ENCODE measurements around the gene MEIKIN. TPM values are rescaled to one million over a fixed set of nuclear protein-coding genes. Genes with fewer than 3 reads are reported as not detected.

Gene MEIKIN
- total RNA-seq, 5 donors from 2014 or later (not counting 1 experiment from before 2014, with no cell fraction given) = 0.22 to 1.6 (median 0.73) TPM; not detected in 1

GRCh38 chr5:131981516-131981915 lies 36.1 kb upstream of the MEIKIN start:
- Histone ChIP-seq H3K4me1 (ENCODE audit: control insufficient read depth in 1 of 2, extremely low read depth in 1 of 2, insufficient read depth in 2 of 2, low read length in 2 of 2) (peaks cover 4 to 16% of the 10 kb centered on the region in 2 experiments), H3K27me3 (replicated peaks in 1 of 2; ENCODE audit: control insufficient read depth in 2 of 2, extremely low read depth in 1 of 2, insufficient read depth in 2 of 2, low read length in 1 of 2) (no peaks in the 10 kb centered on the region), H3K27ac (ENCODE audit: low read length) (no peak overlapping the region), H3K9me3 (no peaks in the 10 kb centered on the region), H3K36me3 (ENCODE audit: control insufficient read depth in 2 of 2, extremely low read depth in 1 of 2, insufficient read depth in 1 of 2, low read length in 1 of 2) (no peaks in the 10 kb centered on the region), H3K4me3 (ENCODE audit: control insufficient read depth in 1 of 2, extremely low read depth in 1 of 2, low read length in 1 of 2) (no peak overlapping the region)
- H3K27me3 Mint-ChIP-seq = no peaks in the 10 kb centered on the region
- CTCF ChIA-PET = no interaction called here
- ATAC-seq (replicated peaks in 1 of 4) (no peak), DNase-seq (no peak)
- H3K27ac Mint-ChIP-seq = no peak overlapping the region
- 100% methylated on average over 1 of the region's 4 CpGs for WGBS (ENCODE audit: insufficient coverage)
- no peaks in the 10 kb centered on the region for H3K9me3 Mint-ChIP-seq
- POLR2A ChIA-PET = no interaction called here
- no peak overlapping the region for H3K4me3 Mint-ChIP-seq
- peaks cover 18 to 37% (median 36%) of the 10 kb centered on the region in 3 donors for H3K4me1 Mint-ChIP-seq
- H3K36me3 Mint-ChIP-seq = no peaks in the 10 kb centered on the region

DNA sequence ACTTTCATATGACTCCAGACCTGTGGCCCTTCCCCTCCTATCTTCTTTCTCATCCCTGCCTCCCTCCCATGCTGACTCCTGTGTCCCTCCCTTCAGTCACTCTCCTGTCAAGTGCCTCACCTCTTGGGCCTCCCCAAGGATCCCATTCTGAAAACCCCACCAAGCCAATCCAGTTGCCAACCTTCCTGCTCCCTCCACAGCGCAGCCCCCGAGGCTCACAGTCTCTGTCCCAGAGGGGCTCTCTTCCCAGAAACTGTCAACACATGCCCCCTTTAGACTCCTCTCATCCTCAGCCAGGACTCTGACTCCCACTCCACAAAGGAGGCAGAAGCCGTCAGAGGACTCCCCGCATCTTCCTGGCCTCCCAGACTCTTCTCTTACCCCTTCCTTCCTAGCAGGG lies 35.2 kb upstream of the MEIKIN start:
- WGBS (ENCODE audit: insufficient coverage) = 69% methylated on average over 4 of the region's 4 CpGs
- ChIA-PET POLR2A (no interaction called here), CTCF (interaction anchor here in 1 of 2 donors (0.6 kb wide), 1 partner anchor 568 kb away, joined by 3 read pairs; no protein-coding TSS in a partner anchor)
- H3K4me1 ChIP-seq (ENCODE audit: control insufficient read depth in 1 of 2, extremely low read depth in 1 of 2, insufficient read depth in 2 of 2, low read length in 2 of 2) = peaks cover 9 to 21% of the 10 kb centered on the region in 2 experiments
- H3K36me3 Mint-ChIP-seq = no peaks in the 10 kb centered on the region
- no peaks in the 10 kb centered on the region for H3K27me3 Mint-ChIP-seq
- no peak overlapping the region for H3K27ac ChIP-seq (ENCODE audit: low read length)
- H3K9me3 Mint-ChIP-seq = no peaks in the 10 kb centered on the region
- no peaks in the 10 kb centered on the region for H3K27me3 ChIP-seq (replicated peaks in 1 of 2; ENCODE audit: control insufficient read depth in 2 of 2, extremely low read depth in 1 of 2, insufficient read depth in 2 of 2, low read length in 1 of 2)
- H3K4me1 Mint-ChIP-seq = peaks cover 27 to 45% (median 44%) of the 10 kb centered on the region in 3 donors
- ATAC-seq (replicated peaks in 1 of 4) (no peak), DNase-seq (no peak)
- H3K36me3 ChIP-seq (ENCODE audit: control insufficient read depth in 2 of 2, extremely low read depth in 1 of 2, insufficient read depth in 1 of 2, low read length in 1 of 2) = no peaks in the 10 kb centered on the region
- H3K9me3 ChIP-seq = no peaks in the 10 kb centered on the region
- no peak overlapping the region for H3K4me3 ChIP-seq (ENCODE audit: control insufficient read depth in 1 of 2, extremely low read depth in 1 of 2, low read length in 1 of 2)
- no peak overlapping the region for H3K4me3 Mint-ChIP-seq
- H3K27ac Mint-ChIP-seq = peak overlapping the region in 1 of 2 donors; percentile 16

DNA sequence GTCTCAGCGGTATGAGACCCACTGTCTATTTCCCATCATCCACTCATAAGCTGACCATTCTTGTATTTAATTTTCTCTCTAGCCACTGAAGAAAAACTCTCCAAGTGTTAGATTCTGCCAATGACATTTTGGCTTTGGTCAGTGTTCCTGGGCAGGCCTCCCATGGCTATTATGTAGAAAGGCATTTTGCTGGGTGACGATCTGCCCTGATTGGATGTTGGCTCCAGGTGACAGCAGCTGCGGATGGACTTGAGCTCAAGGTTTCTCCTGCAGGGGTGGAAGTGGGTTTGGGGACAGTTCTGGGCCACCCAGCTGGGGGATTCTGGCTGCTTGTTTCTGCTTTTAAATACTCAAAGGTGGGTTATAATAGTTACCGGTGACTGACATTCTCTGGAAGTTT lies 34.4 kb upstream of the MEIKIN start:
- Mint-ChIP-seq H3K4me1 (peaks cover 35 to 54% (median 53%) of the 10 kb centered on the region in 3 donors), H3K4me3 (no peak overlapping the region), H3K27me3 (no peaks in the 10 kb centered on the region), H3K9me3 (no peaks in the 10 kb centered on the region), H3K27ac (no peak overlapping the region), H3K36me3 (no peaks in the 10 kb centered on the region)
- ChIA-PET POLR2A (no interaction called here), CTCF (no interaction called here)
- ATAC-seq (replicated peaks in 1 of 4) (no peak), DNase-seq (no peak)
- Histone ChIP-seq H3K9me3 (no peaks in the 10 kb centered on the region), H3K4me3 (ENCODE audit: control insufficient read depth in 1 of 2, extremely low read depth in 1 of 2, low read length in 1 of 2) (no peak overlapping the region), H3K27me3 (replicated peaks in 1 of 2; ENCODE audit: control insufficient read depth in 2 of 2, extremely low read depth in 1 of 2, insufficient read depth in 2 of 2, low read length in 1 of 2) (no peaks in the 10 kb centered on the region), H3K27ac (ENCODE audit: low read length) (no peak overlapping the region), H3K36me3 (ENCODE audit: control insufficient read depth in 2 of 2, extremely low read depth in 1 of 2, insufficient read depth in 1 of 2, low read length in 1 of 2) (no peaks in the 10 kb centered on the region), H3K4me1 (ENCODE audit: control insufficient read depth in 1 of 2, extremely low read depth in 1 of 2, insufficient read depth in 2 of 2, low read length in 2 of 2) (peaks cover 14 to 29% of the 10 kb centered on the region in 2 experiments)
- 100% methylated on average over 2 of the region's 4 CpGs for WGBS (ENCODE audit: insufficient coverage)

GRCh38 chr5:131977212-131977604 lies 31.7 kb upstream of the MEIKIN start:
- Histone ChIP-seq H3K4me1 (ENCODE audit: control insufficient read depth in 1 of 2, extremely low read depth in 1 of 2, insufficient read depth in 2 of 2, low read length in 2 of 2) (peaks cover 16 to 39% of the 10 kb centered on the region in 2 experiments), H3K36me3 (ENCODE audit: control insufficient read depth in 2 of 2, extremely low read depth in 1 of 2, insufficient read depth in 1 of 2, low read length in 1 of 2) (peaks cover 0 to 3% of the 10 kb centered on the region in 2 donors), H3K27ac (ENCODE audit: low read length) (peak overlapping the region; percentile 83), H3K27me3 (replicated peaks in 1 of 2; ENCODE audit: control insufficient read depth in 2 of 2, extremely low read depth in 1 of 2, insufficient read depth in 2 of 2, low read length in 1 of 2) (no peaks in the 10 kb centered on the region), H3K9me3 (no peaks in the 10 kb centered on the region), H3K4me3 (ENCODE audit: control insufficient read depth in 1 of 2, extremely low read depth in 1 of 2, low read length in 1 of 2) (no peak overlapping the region)
- H3K27ac Mint-ChIP-seq = peak overlapping the region; percentile 94 to 100
- peak overlapping the region in 1 of 3 donors; percentile 90 for H3K4me3 Mint-ChIP-seq
- H3K27me3 Mint-ChIP-seq = no peaks in the 10 kb centered on the region
- ChIA-PET CTCF (no interaction called here), POLR2A (no interaction called here)
- H3K9me3 Mint-ChIP-seq = no peaks in the 10 kb centered on the region
- 75% methylated on average over 1 of the region's 2 CpGs for WGBS (ENCODE audit: insufficient coverage)
- H3K4me1 Mint-ChIP-seq = peaks cover 57 to 65% (median 61%) of the 10 kb centered on the region in 3 donors
- peaks cover 9% of the 10 kb centered on the region for H3K36me3 Mint-ChIP-seq
- ATAC-seq (replicated peaks in 1 of 4) (no peak), DNase-seq (no peak)

DNA sequence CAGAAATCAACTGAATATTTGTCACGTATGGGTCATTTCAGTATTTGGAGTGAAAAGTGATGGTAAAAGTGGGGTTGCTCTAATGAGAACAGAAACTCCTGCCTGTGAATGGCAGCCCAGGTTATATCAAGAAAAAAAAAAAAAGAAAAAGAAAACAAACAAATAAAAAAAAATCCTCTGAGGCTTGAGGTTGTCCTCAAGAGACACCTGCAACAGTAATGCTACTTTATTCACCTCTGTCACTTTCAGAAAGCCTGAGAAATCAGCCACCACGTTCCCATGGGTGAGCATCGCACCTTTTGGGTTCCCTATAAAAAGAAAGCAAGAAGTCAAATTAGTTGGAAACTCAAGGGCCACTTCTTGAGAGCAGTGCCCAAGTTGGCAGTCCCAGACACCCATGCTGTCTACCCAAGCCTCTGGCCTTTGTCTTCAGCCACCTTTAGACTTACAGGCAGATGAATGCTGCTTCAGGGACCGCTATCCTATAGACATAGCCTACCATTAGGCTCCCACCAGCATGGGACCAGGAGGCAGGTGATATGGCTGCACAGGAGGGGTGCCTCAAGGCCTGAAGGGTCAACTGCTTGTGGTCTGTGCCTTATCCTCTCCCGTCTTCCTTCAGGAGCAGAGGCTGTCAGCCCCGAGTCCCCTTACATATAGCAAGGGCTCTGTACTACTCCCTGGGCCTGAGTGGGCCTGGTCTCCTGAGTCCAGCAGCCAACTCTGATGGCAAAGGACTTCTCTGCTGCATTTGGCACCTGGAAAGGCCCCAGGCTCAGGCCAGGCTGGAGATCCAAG lies 31.1 kb upstream of the MEIKIN start:
- no peak for DNase-seq
- CTCF ChIA-PET = no interaction called here
- peaks cover 62 to 69% (median 66%) of the 10 kb centered on the region in 3 donors for H3K4me1 Mint-ChIP-seq

GRCh38 chr5:131974956-131975726 lies 29.7 kb upstream of the MEIKIN start:
- Mint-ChIP-seq H3K9me3 (no peaks in the 10 kb centered on the region), H3K27me3 (no peaks in the 10 kb centered on the region), H3K27ac (peak overlapping the region; percentile 94 to 100), H3K4me3 (peak overlapping the region; percentile 80 to 91 (median 90)), H3K4me1 (peaks cover 68 to 75% (median 73%) of the 10 kb centered on the region in 3 donors), H3K36me3 (peaks cover 23% of the 10 kb centered on the region)
- peak overlapping the region; percentile 42 to 44 for H3K4me3 ChIP-seq (ENCODE audit: control insufficient read depth in 1 of 2, extremely low read depth in 1 of 2, low read length in 1 of 2)
- no peaks in the 10 kb centered on the region for H3K9me3 ChIP-seq
- peak in 29 of 35 experiments; percentile 6 to 54 (median 22) for DNase-seq
- ChIA-PET POLR2A (no interaction called here), CTCF (no interaction called here)
- ATAC-seq (replicated peaks in 1 of 4) = peak; percentile 74 to 79 (median 76)
- peak overlapping the region; percentile 83 for H3K27ac ChIP-seq (ENCODE audit: low read length)
- no peaks in the 10 kb centered on the region for H3K27me3 ChIP-seq (replicated peaks in 1 of 2; ENCODE audit: control insufficient read depth in 2 of 2, extremely low read depth in 1 of 2, insufficient read depth in 2 of 2, low read length in 1 of 2)
- 18% methylated on average over 11 of the region's 12 CpGs for WGBS (ENCODE audit: insufficient coverage)
- H3K4me1 ChIP-seq (ENCODE audit: control insufficient read depth in 1 of 2, extremely low read depth in 1 of 2, insufficient read depth in 2 of 2, low read length in 2 of 2) = peaks cover 16 to 39% of the 10 kb centered on the region in 2 experiments
- H3K36me3 ChIP-seq (ENCODE audit: control insufficient read depth in 2 of 2, extremely low read depth in 1 of 2, insufficient read depth in 1 of 2, low read length in 1 of 2) = peaks cover 0 to 7% of the 10 kb centered on the region in 2 donors

More for the DNA sequence above, 31.1 kb upstream of the MEIKIN start:
- ATAC-seq (replicated peaks in 1 of 4) = no peak
- no peaks in the 10 kb centered on the region for H3K9me3 ChIP-seq
- POLR2A ChIA-PET = no interaction called here
- H3K27ac ChIP-seq (ENCODE audit: low read length) = peak overlapping the region; percentile 83
- WGBS (ENCODE audit: insufficient coverage) = 95% methylated on average over 4 of the region's 6 CpGs
- H3K4me3 ChIP-seq (ENCODE audit: control insufficient read depth in 1 of 2, extremely low read depth in 1 of 2, low read length in 1 of 2) = no peak overlapping the region
- H3K9me3 Mint-ChIP-seq = no peaks in the 10 kb centered on the region
- peaks cover 0 to 4% of the 10 kb centered on the region in 2 donors for H3K36me3 ChIP-seq (ENCODE audit: control insufficient read depth in 2 of 2, extremely low read depth in 1 of 2, insufficient read depth in 1 of 2, low read length in 1 of 2)
- H3K27ac Mint-ChIP-seq = peak overlapping the region; percentile 94 to 100
- H3K36me3 Mint-ChIP-seq = peaks cover 14% of the 10 kb centered on the region
- H3K4me3 Mint-ChIP-seq = peak overlapping the region in 1 of 3 donors; percentile 90
- no peaks in the 10 kb centered on the region for H3K27me3 ChIP-seq (replicated peaks in 1 of 2; ENCODE audit: control insufficient read depth in 2 of 2, extremely low read depth in 1 of 2, insufficient read depth in 2 of 2, low read length in 1 of 2)
- H3K4me1 ChIP-seq (ENCODE audit: control insufficient read depth in 1 of 2, extremely low read depth in 1 of 2, insufficient read depth in 2 of 2, low read length in 2 of 2) = peaks cover 16 to 39% of the 10 kb centered on the region in 2 experiments
- no peaks in the 10 kb centered on the region for H3K27me3 Mint-ChIP-seq
